Muscle layer of colon (tissue), 2 donors: ENCODE results near the gene BLACAT1.
"Not testable (repeated sequence)": the region's sequence is repeated elsewhere in the genome, so short reads cannot be mapped to it uniquely, and the experiment has no call there.

Experiments
- H3K27ac ChIP-seq: one replicate; pipeline ENCODE4 v1.7.0; 2013; ENCODE audit warnings: low read depth, mild to moderate bottlenecking, low read length, moderate library complexity
- H3K27me3 ChIP-seq, 2 donors: one replicate each; pipeline ENCODE4 v1.7.0; 2013; ENCODE audit warnings: low read length in 2 of 2, mild to moderate bottlenecking in 2 of 2; ENCODE audit not compliant: insufficient read depth in 2 of 2, control insufficient read depth in 1 of 2
- H3K36me3 ChIP-seq: one replicate; pipeline ENCODE4 v1.7.0; 2013; ENCODE audit warnings: mild to moderate bottlenecking, low read length; ENCODE audit not compliant: insufficient read depth
- H3K4me1 ChIP-seq: one replicate; pipeline ENCODE4 v1.7.0; 2013; ENCODE audit warnings: mild to moderate bottlenecking, low read length; ENCODE audit not compliant: insufficient read depth
- H3K4me3 ChIP-seq, 2 donors: one replicate each; pipeline ENCODE4 v1.7.0; 2013; ENCODE audit warnings: low read length in 2 of 2, low read depth in 1 of 2, mild to moderate bottlenecking in 1 of 2, moderate library complexity in 1 of 2
- H3K9ac ChIP-seq: one replicate; pipeline ENCODE4 v1.7.0; 2013; ENCODE audit warnings: low read length
- H3K9me3 ChIP-seq: one replicate; pipeline ENCODE4 v1.7.0; 2013; ENCODE audit warnings: mild to moderate bottlenecking, low read length
- donor health status: abdominal sarcoma.
- donor health status: Adenocarcinoma of cecum.

Gene BLACAT1

GRCh38 chr1:205494115-205494514 is 38.3 kb upstream of the BLACAT1 start:
- H3K9me3 ChIP-seq = no peaks in the 10 kb centered on the region
- peaks cover 25% of the 10 kb centered on the region for H3K4me1 ChIP-seq
- no peaks in the 10 kb centered on the region for H3K36me3 ChIP-seq
- no peak overlapping the region for H3K4me3 ChIP-seq
- no peak overlapping the region for H3K9ac ChIP-seq
- no peak overlapping the region for H3K27ac ChIP-seq
- H3K27me3 ChIP-seq = no peaks in the 10 kb centered on the region

GRCh38 chr1:205493241-205494085 is 37.6 kb upstream of the BLACAT1 start:
- H3K36me3 ChIP-seq = no peaks in the 10 kb centered on the region
- no peak overlapping the region for H3K9ac ChIP-seq
- no peak overlapping the region for H3K4me3 ChIP-seq
- H3K27me3 ChIP-seq = no peaks in the 10 kb centered on the region
- H3K9me3 ChIP-seq = no peaks in the 10 kb centered on the region
- no peak overlapping the region for H3K27ac ChIP-seq
- H3K4me1 ChIP-seq = peaks cover 25% of the 10 kb centered on the region

- peaks cover 25% of the 10 kb centered on the region for H3K4me1 ChIP-seq
These were observed 36.9 kb upstream of the BLACAT1 start for GRCh38 chr1:205492774-205493173.

GRCh38 chr1:205492201-205492667 is 36.4 kb upstream of the BLACAT1 start:
- H3K9me3 ChIP-seq = no peaks in the 10 kb centered on the region
- no peaks in the 10 kb centered on the region for H3K36me3 ChIP-seq
- no peak overlapping the region for H3K9ac ChIP-seq
- no peak overlapping the region for H3K27ac ChIP-seq
- H3K27me3 ChIP-seq = no peaks in the 10 kb centered on the region
- peaks cover 25% of the 10 kb centered on the region for H3K4me1 ChIP-seq
- no peak overlapping the region for H3K4me3 ChIP-seq

More at GRCh38 chr1:205492774-205493173, 36.9 kb upstream of the BLACAT1 start:
- no peaks in the 10 kb centered on the region for H3K9me3 ChIP-seq
- H3K27ac ChIP-seq = no peak overlapping the region
- H3K9ac ChIP-seq = no peak overlapping the region
- no peak overlapping the region for H3K4me3 ChIP-seq
- H3K36me3 ChIP-seq = no peaks in the 10 kb centered on the region
- H3K27me3 ChIP-seq = no peaks in the 10 kb centered on the region

- H3K9ac ChIP-seq = no peak overlapping the region
- H3K9me3 ChIP-seq = no peaks in the 10 kb centered on the region
- peaks cover 25% of the 10 kb centered on the region for H3K4me1 ChIP-seq
- H3K4me3 ChIP-seq = no peak overlapping the region
- no peaks in the 10 kb centered on the region for H3K27me3 ChIP-seq
- no peak overlapping the region for H3K27ac ChIP-seq
- no peaks in the 10 kb centered on the region for H3K36me3 ChIP-seq
These were observed 35.9 kb upstream of the BLACAT1 start for GRCh38 chr1:205491794-205492193.

GRCh38 chr1:205488074-205488723 is 32.4 kb upstream of the BLACAT1 start:
- H3K36me3 ChIP-seq = no peaks in the 10 kb centered on the region
- peaks cover 11% of the 10 kb centered on the region for H3K4me1 ChIP-seq
- no peak overlapping the region for H3K9ac ChIP-seq
- H3K9me3 ChIP-seq = no peaks in the 10 kb centered on the region
- H3K27ac ChIP-seq = no peak overlapping the region
- peaks cover 6% of the 10 kb centered on the region in 2 donors for H3K27me3 ChIP-seq
- H3K4me3 ChIP-seq = no peak overlapping the region

GRCh38 chr1:205486258-205486657 is 30.4 kb upstream of the BLACAT1 start:
- no peaks in the 10 kb centered on the region for H3K4me1 ChIP-seq
- H3K36me3 ChIP-seq = no peaks in the 10 kb centered on the region
- H3K9ac ChIP-seq = no peak overlapping the region
- H3K27me3 ChIP-seq = peaks cover 6 to 20% of the 10 kb centered on the region in 2 donors
- no peak overlapping the region for H3K4me3 ChIP-seq
- H3K9me3 ChIP-seq = no peaks in the 10 kb centered on the region
- no peak overlapping the region for H3K27ac ChIP-seq

- Histone ChIP-seq H3K36me3 (no peaks in the 10 kb centered on the region), H3K4me3 (no peak overlapping the region), H3K4me1 (no peaks in the 10 kb centered on the region), H3K9ac (no peak overlapping the region), H3K27me3 (peaks cover 6 to 20% of the 10 kb centered on the region in 2 donors), H3K9me3 (no peaks in the 10 kb centered on the region), H3K27ac (no peak overlapping the region)
These were observed 29.4 kb upstream of the BLACAT1 start for GRCh38 chr1:205484985-205485967.

GRCh38 chr1:205483372-205483771 is 27.5 kb upstream of the BLACAT1 start:
- no peaks in the 10 kb centered on the region for H3K36me3 ChIP-seq
- no peaks in the 10 kb centered on the region for H3K9me3 ChIP-seq
- H3K27ac ChIP-seq = no peak overlapping the region
- no peaks in the 10 kb centered on the region for H3K4me1 ChIP-seq
- peaks cover 6 to 20% of the 10 kb centered on the region in 2 donors for H3K27me3 ChIP-seq
- H3K4me3 ChIP-seq = no peak overlapping the region
- no peak overlapping the region for H3K9ac ChIP-seq

- not testable (repeated sequence) for H3K4me1 ChIP-seq, H3K36me3 ChIP-seq, H3K9ac ChIP-seq, H3K4me3 ChIP-seq, H3K27ac ChIP-seq, H3K9me3 ChIP-seq
- peaks cover 6 to 22% of the 10 kb centered on the region in 2 donors for H3K27me3 ChIP-seq
These were observed 26.7 kb upstream of the BLACAT1 start for GRCh38 chr1:205482587-205482986.

- no peak overlapping the region for H3K27ac ChIP-seq
- peaks cover 6 to 28% of the 10 kb centered on the region in 2 donors for H3K27me3 ChIP-seq
- H3K4me1 ChIP-seq = peaks cover 7% of the 10 kb centered on the region
- H3K9me3 ChIP-seq = no peaks in the 10 kb centered on the region
- H3K9ac ChIP-seq = no peak overlapping the region
- H3K4me3 ChIP-seq = no peak overlapping the region
- no peaks in the 10 kb centered on the region for H3K36me3 ChIP-seq
These were observed 25.8 kb upstream of the BLACAT1 start for GRCh38 chr1:205481629-205482151.
